Measurements from ENCODE around the gene ADAMTS8. TPM values are rescaled to one million over a fixed set of nuclear protein-coding genes. Genes with fewer than 3 reads are reported as not detected.

ADAMTS8 gene
- total RNA-seq, 2 experiments from 2014 or later, result not detected

DNA sequence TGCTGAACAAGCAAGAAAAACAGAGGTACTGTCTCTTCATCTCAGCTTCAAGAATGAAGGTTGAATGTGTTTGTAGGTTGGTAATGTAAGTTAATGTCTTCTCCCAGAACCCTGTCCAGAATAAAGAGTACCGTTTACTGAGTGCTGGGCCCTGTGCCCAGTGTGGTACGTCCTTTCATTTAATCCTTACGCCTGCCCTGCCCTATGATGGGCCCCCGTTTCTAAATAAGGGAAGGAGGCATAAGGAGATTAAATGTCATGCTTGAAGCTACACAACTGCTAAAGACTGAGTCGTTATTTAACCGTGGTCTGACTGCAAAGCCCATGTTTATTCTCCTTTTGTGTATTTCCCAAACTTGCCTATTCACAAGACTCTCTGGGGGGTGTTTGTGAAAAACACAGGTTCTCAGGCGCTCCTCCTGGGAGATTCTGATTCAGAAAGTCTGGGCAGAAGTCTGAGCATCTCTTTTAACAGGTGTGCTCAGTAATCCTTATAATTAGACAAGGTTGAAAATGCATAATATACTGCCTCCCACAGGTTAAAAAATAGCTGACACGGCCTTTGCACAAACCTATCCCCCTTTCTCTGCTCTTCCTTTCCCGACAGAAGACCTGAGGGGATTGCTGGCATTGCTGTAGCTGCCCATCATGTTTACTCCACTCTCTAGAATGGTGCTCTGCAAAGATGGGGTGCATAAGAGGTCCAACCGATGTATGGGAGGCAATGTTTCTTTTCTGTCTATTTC is 57.4 kb downstream of the ADAMTS8 start:
- intact Hi-C loops (cut with micrococcal nuclease), result loop anchor here (5.0 kb wide), 1 partner anchor 159 kb away; no protein-coding TSS in a partner anchor
- Mint-ChIP-seq H3K36me3 (ENCODE audit: low read depth) (no peaks in the 10 kb centered on the region), H3K27me3 (no peaks in the 10 kb centered on the region), H3K9me3 (no peaks in the 10 kb centered on the region), H3K27ac (no peak overlapping the region), H3K4me1 (ENCODE audit: low read depth) (no peaks in the 10 kb centered on the region), H3K4me3 (no peak overlapping the region)
- DNase-seq (no peak), ATAC-seq (peak; percentile 39)
- ChIA-PET CTCF (interaction anchor here (0.6 to 2.0 kb wide), 8 partner anchors 10 to 1702 kb away, joined by 3 to 9 read pairs (median 4); no protein-coding TSS in a partner anchor), POLR2A (no interaction called here)
- TF ChIP-seq, protein P1, sequence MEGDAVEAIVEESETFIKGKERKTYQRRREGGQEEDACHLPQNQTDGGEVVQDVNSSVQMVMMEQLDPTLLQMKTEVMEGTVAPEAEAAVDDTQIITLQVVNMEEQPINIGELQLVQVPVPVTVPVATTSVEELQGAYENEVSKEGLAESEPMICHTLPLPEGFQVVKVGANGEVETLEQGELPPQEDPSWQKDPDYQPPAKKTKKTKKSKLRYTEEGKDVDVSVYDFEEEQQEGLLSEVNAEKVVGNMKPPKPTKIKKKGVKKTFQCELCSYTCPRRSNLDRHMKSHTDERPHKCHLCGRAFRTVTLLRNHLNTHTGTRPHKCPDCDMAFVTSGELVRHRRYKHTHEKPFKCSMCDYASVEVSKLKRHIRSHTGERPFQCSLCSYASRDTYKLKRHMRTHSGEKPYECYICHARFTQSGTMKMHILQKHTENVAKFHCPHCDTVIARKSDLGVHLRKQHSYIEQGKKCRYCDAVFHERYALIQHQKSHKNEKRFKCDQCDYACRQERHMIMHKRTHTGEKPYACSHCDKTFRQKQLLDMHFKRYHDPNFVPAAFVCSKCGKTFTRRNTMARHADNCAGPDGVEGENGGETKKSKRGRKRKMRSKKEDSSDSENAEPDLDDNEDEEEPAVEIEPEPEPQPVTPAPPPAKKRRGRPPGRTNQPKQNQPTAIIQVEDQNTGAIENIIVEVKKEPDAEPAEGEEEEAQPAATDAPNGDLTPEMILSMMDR (IDR thresholded peaks at IDR 0.05), result no peak

DNA sequence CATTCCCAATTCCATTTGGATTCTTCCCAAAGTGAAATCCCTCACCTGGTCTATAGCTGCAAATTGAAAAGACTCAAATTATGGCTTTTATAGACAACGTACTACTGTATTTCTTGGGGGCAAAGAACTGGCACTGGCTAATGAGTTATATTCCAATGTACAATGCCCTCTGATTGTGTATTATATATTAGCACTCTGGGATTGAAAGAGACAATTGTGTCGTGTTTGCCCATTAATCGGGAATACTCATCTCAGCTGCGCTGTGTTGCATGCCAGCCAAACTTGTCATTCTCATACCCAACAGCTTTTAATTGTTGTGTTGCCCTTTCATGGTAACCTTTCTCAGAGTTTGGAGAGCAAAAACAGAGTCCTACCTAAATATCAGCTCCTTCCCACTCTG is 58.7 kb downstream of the ADAMTS8 start:
- TF ChIP-seq, protein P1 (IDR thresholded peaks at IDR 0.05), result no peak
- ATAC-seq (no peak), DNase-seq (no peak)
- no peaks in the 10 kb centered on the region for H3K4me1 Mint-ChIP-seq (ENCODE audit: low read depth)
- no peaks in the 10 kb centered on the region for H3K27me3 Mint-ChIP-seq
- no peaks in the 10 kb centered on the region for H3K9me3 Mint-ChIP-seq
- intact Hi-C loops (cut with micrococcal nuclease), result loop anchor here (5.0 kb wide), 1 partner anchor 157 kb away; no protein-coding TSS in a partner anchor
- ChIA-PET POLR2A (no interaction called here), CTCF (interaction anchor here (0.6 to 2.0 kb wide), 5 partner anchors 9 to 187 kb away, joined by 3 to 8 read pairs (median 4); no protein-coding TSS in a partner anchor)
- no peak overlapping the region for H3K4me3 Mint-ChIP-seq
- H3K36me3 Mint-ChIP-seq (ENCODE audit: low read depth), result no peaks in the 10 kb centered on the region
- H3K27ac Mint-ChIP-seq, result no peak overlapping the region

DNA sequence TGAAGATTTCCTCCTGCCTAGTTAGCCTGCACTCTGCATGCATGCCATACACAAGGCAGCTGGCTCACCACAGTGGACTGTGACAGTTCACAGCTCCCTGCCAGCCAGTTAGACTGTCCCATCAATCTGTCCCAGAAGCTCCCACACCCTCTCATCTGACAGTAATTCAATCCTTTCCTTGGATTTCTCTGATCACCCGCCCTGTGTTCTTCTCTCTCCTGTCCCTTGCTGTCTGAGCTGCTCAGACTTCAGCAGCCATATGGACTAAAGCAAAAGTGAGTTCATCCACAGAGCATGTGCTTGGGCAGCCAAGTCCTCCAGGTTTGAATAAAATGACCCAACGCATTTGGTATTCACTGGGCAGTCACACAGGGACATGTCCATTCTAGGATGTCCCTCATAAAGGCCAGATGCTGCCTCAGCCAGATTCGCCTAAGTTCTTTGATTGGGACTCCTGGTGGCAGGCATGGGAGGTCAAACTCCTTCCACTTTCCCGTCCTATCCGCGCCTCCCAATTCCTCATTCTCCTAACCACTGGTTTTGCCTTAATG is 59.2 kb downstream of the ADAMTS8 start:
- TF ChIP-seq, protein P1 (IDR thresholded peaks at IDR 0.05), result no peak
- intact Hi-C loops (cut with micrococcal nuclease), result no loop called here
- ATAC-seq (no peak), DNase-seq (no peak)
- no peak overlapping the region for H3K4me3 Mint-ChIP-seq
- ChIA-PET CTCF (interaction anchor here (0.6 to 2.0 kb wide), 3 partner anchors 147 to 187 kb away, joined by 3 to 8 read pairs (median 4); no protein-coding TSS in a partner anchor), POLR2A (no interaction called here)
- H3K27ac Mint-ChIP-seq, result no peak overlapping the region
- no peaks in the 10 kb centered on the region for H3K27me3 Mint-ChIP-seq
- no peaks in the 10 kb centered on the region for H3K9me3 Mint-ChIP-seq
- no peaks in the 10 kb centered on the region for H3K4me1 Mint-ChIP-seq (ENCODE audit: low read depth)
- H3K36me3 Mint-ChIP-seq (ENCODE audit: low read depth), result no peaks in the 10 kb centered on the region

DNA sequence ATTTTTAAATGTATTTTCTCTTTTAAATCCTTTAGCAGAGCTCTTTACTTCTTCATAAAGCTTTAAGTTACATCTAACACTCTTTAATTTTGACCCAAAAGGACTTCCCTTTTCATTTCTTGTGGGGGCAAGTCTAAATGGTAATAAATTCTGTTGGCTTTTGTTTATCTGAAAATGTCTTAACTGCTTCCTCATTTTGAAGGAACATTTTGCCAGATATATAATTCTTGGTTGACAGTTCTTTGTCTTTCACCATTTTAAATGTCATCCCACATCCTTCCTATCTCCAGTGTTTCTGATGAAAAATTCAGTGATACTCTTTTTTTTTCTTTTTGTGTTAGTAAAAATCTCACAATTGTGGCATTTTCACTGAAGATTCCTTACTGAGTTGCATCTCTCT is 69.0 kb downstream of the ADAMTS8 start:
- Mint-ChIP-seq H3K27ac (no peak overlapping the region), H3K36me3 (ENCODE audit: low read depth) (peaks cover 11% of the 10 kb centered on the region), H3K27me3 (no peaks in the 10 kb centered on the region), H3K4me3 (no peak overlapping the region), H3K9me3 (peaks cover 23% of the 10 kb centered on the region), H3K4me1 (ENCODE audit: low read depth) (peaks cover 3% of the 10 kb centered on the region)
- TF ChIP-seq, protein P1 (IDR thresholded peaks at IDR 0.05), result no peak
- DNase-seq (no peak), ATAC-seq (no peak)
- CTCF ChIA-PET, result no interaction called here
- intact Hi-C loops (cut with micrococcal nuclease), result no loop called here
- POLR2A ChIA-PET, result no interaction called here

DNA sequence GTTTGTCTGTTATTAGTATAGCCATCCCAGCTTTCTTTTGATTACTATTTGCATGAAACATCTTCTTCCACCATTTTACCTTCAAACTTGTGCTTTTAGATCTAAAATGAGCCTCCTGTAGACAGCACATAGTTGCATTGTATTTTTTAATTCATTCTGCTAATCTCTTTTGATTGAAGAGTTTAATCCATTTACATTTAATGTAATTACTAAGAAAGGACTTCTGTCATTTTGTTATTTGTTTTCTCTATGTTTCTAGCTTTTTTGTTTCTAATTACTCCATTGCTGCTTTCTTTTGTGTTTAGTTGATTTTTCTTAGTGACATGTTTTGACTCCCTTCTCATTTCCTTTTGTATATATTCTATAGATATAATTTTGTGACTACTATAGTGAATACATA is 70.0 kb downstream of the ADAMTS8 start:
- ChIA-PET CTCF (no interaction called here), POLR2A (no interaction called here)
- Mint-ChIP-seq H3K36me3 (ENCODE audit: low read depth) (peaks cover 11% of the 10 kb centered on the region), H3K27me3 (no peaks in the 10 kb centered on the region), H3K4me3 (no peak overlapping the region), H3K4me1 (ENCODE audit: low read depth) (peaks cover 3% of the 10 kb centered on the region), H3K27ac (no peak overlapping the region), H3K9me3 (peaks cover 23% of the 10 kb centered on the region)
- intact Hi-C loops (cut with micrococcal nuclease), result no loop called here
- DNase-seq (no peak), ATAC-seq (no peak)
- TF ChIP-seq, protein P1 (IDR thresholded peaks at IDR 0.05), result no peak

Data from activated CD8-positive, alpha-beta T cell treated with anti-CD3 and anti-CD28 coated beads for 36 hours (primary cell).